ENCODE results near the gene ARHGAP15.

GRCh38 chr2:143152637-143153036 is 23.4 kb downstream of the ARHGAP15 start:
- TF ChIP-seq POLR2AphosphoS5 (IDR thresholded peaks at IDR 0.05; ENCODE audit: borderline replicate concordance, low read depth, low read length) (no peak), EZH2 (IDR thresholded peaks at IDR 0.05) (no peak), FOXP2 (optimal IDR thresholded peaks at IDR 0.05; ENCODE audit: control extremely low read depth, extremely low read length, insufficient read depth) (no peak)
